Smooth muscle cell (in vitro differentiated cells): Measurements from ENCODE around the gene WBP1. TPM values are rescaled to one million over a fixed set of nuclear protein-coding genes. Genes with fewer than 3 reads are reported as not detected.

Experiments
- DNase-seq: peaks from one replicate; lab custom pipeline; 2025; ENCODE audit not compliant: unreplicated experiment; lab: John Stamatoyannopoulos, UW
- H2AFZ ChIP-seq: fragments of 200-600 bp; sonication (generic); 2 replicates; pipeline ENCODE4 v1.6.0; 2016; ENCODE audit warnings: antibody characterized with exemption, low read depth, mild to moderate bottlenecking
- H3F3A ChIP-seq: fragments of 200-600 bp; sonication (generic); 2 replicates; pipeline ENCODE4 v1.6.0; 2017; ENCODE audit warnings: antibody characterized with exemption, low read depth
- H3K27ac ChIP-seq: fragments of 200-600 bp; sonication (generic); 2 replicates; pipeline ENCODE4 v1.5.1; 2016; ENCODE audit warnings: low read depth, mild to moderate bottlenecking
- H3K27me3 ChIP-seq: fragments of 200-600 bp; sonication (generic); 2 replicates; pipeline ENCODE4 v1.6.1; 2016; ENCODE audit warnings: low read depth, mild to moderate bottlenecking
- H3K36me3 ChIP-seq: fragments of 200-600 bp; sonication (generic); 2 replicates; pipeline ENCODE4 v1.5.1; 2016; ENCODE audit warnings: low read depth
- H3K4me1 ChIP-seq: fragments of 200-600 bp; sonication (generic); 2 replicates; pipeline ENCODE4 v1.5.1; 2016; ENCODE audit warnings: low read depth
- H3K4me2 ChIP-seq: fragments of 200-600 bp; sonication (generic); 2 replicates; pipeline ENCODE4 v1.6.0; 2016; ENCODE audit warnings: mild to moderate bottlenecking
- H3K4me3 ChIP-seq: fragments of 200-600 bp; sonication (generic); 2 replicates; pipeline ENCODE4 v1.5.1; 2016; ENCODE audit warnings: mild to moderate bottlenecking
- H3K79me2 ChIP-seq: fragments of 200-600 bp; sonication (generic); 2 replicates; pipeline ENCODE4 v1.6.0; 2016; ENCODE audit warnings: low read depth, mild to moderate bottlenecking
- H3K9ac ChIP-seq: fragments of 200-600 bp; sonication (generic); 2 replicates; pipeline ENCODE4 v1.6.0; 2016; ENCODE audit warnings: low read depth
- H3K9me3 ChIP-seq: fragments of 200-600 bp; sonication (generic); replicated peaks from 2 replicates; pipeline ENCODE4 v1.5.1; 2016; ENCODE audit warnings: low read depth
- H4K20me1 ChIP-seq: fragments of 200-600 bp; sonication (generic); 2 replicates; pipeline ENCODE4 v1.6.0; 2016; ENCODE audit warnings: low read depth
- CTCF ChIP-seq: fragments of 200-600 bp; sonication (generic); IDR thresholded peaks from 2 replicates; pipeline ENCODE4 v1.5.1; 2017; ENCODE audit warnings: borderline replicate concordance, mild to moderate bottlenecking, antibody characterized with exemption; ENCODE audit not compliant: insufficient read depth, poor library complexity, severe bottlenecking
- WGBS: methylation state at CpG from one replicate; pipeline ENCODE4 v1.1.7; 2016; ENCODE audit warnings: low lambda C conversion rate; 5-methylcytosine and 5-hydroxymethylcytosine counted together
- polyA plus RNA-seq: library from polyadenylated mRNA; unstranded; fragments of >200 nt; fragmentation: Nextera tagmentation; extraction: Ambion mirVana; gene quantifications from 2 replicates; pipeline ENCODE4 v1.2.1, GENCODE V29; 2016
- total RNA-seq: library from RNA; depleted of rRNA; stranded (reverse); fragments of >200 nt; gene quantifications from 2 replicates; pipeline ENCODE4 v1.2.3, GENCODE V29; 2014

WBP1 gene
- total and polyA plus RNA-seq, 2 experiments from 2014 or later, result 90.8 to 117 TPM

- H3K9ac ChIP-seq, result no peak overlapping the region
- 95% methylated on average over 5 of the region's 5 CpGs for WGBS
- H3F3A ChIP-seq, result peaks cover 5% of the 10 kb centered on the region
- H2AFZ ChIP-seq, result no peak overlapping the region
- no peaks in the 10 kb centered on the region for H3K79me2 ChIP-seq
- no peak for TF ChIP-seq CTCF
- DNase-seq, result no peak
- no peak overlapping the region for H3K4me2 ChIP-seq
- H3K4me3 ChIP-seq, result no peak overlapping the region
- no peaks in the 10 kb centered on the region for H3K36me3 ChIP-seq
- no peaks in the 10 kb centered on the region for H4K20me1 ChIP-seq
- no peaks in the 10 kb centered on the region for H3K27me3 ChIP-seq
- H3K9me3 ChIP-seq, result no peaks in the 10 kb centered on the region
- H3K4me1 ChIP-seq, result no peaks in the 10 kb centered on the region
- H3K27ac ChIP-seq, result no peak overlapping the region
Observed at GRCh38 chr2:74447230-74447999, 10.8 kb upstream of the WBP1 start.

GRCh38 chr2:74448771-74449170 is 9.5 kb upstream of the WBP1 start:
- no peak for TF ChIP-seq CTCF

GRCh38 chr2:74450570-74451190 is 7.6 kb upstream of the WBP1 start:
- Histone ChIP-seq H3F3A (peaks cover 8% of the 10 kb centered on the region), H3K9ac (no peak overlapping the region), H4K20me1 (no peaks in the 10 kb centered on the region), H3K27me3 (no peaks in the 10 kb centered on the region), H3K4me2 (no peak overlapping the region), H2AFZ (no peak overlapping the region), H3K27ac (no peak overlapping the region), H3K4me3 (no peak overlapping the region), H3K9me3 (no peaks in the 10 kb centered on the region), H3K36me3 (no peaks in the 10 kb centered on the region), H3K4me1 (peaks cover 4% of the 10 kb centered on the region), H3K79me2 (peaks cover 6% of the 10 kb centered on the region)
- DNase-seq, result no peak
- no peak for TF ChIP-seq CTCF
- WGBS, result 81% methylated on average over 3 of the region's 3 CpGs

More at GRCh38 chr2:74448771-74449170, 9.5 kb upstream of the WBP1 start:
- Histone ChIP-seq H3K27me3 (no peaks in the 10 kb centered on the region), H3F3A (peaks cover 8% of the 10 kb centered on the region), H3K4me2 (no peak overlapping the region), H3K4me1 (no peaks in the 10 kb centered on the region), H3K27ac (no peak overlapping the region), H3K9me3 (no peaks in the 10 kb centered on the region), H2AFZ (no peak overlapping the region), H3K4me3 (no peak overlapping the region), H3K36me3 (no peaks in the 10 kb centered on the region), H3K9ac (no peak overlapping the region), H4K20me1 (no peaks in the 10 kb centered on the region), H3K79me2 (no peaks in the 10 kb centered on the region)
- 79% methylated on average over 2 of the region's 2 CpGs for WGBS
- no peak for DNase-seq
